Mucosa of descending colon (tissue), 3 donors: Measurements from ENCODE around the gene EPHA6. TPM values are rescaled to one million over a fixed set of nuclear protein-coding genes. Genes with fewer than 3 reads are reported as not detected.

Experiments
- ATAC-seq: fragments of 200-7000 bp; cut with Tn5 transposase; one replicate; pipeline ENCODE4 v1.9.1; 2020; ENCODE audit warnings: mild to moderate bottlenecking, moderate library complexity
- DNase-seq, 3 donors: peaks; one replicate each; pipeline ENCODE4 v3.0.0-alpha.2; 2020
- H3K36me3 ChIP-seq: fragments of 200-600 bp; one replicate; pipeline ENCODE4 v1.8.0; 2021; ENCODE audit warnings: low read depth, mild to moderate bottlenecking
- H3K4me1 ChIP-seq: fragments of 200-600 bp; one replicate; pipeline ENCODE4 v1.8.0; 2021; ENCODE audit warnings: low read depth, mild to moderate bottlenecking
- H3K4me3 ChIP-seq: fragments of 200-600 bp; one replicate; pipeline ENCODE4 v1.8.0; 2021; ENCODE audit warnings: mild to moderate bottlenecking
- H3K9me3 ChIP-seq: fragments of 200-600 bp; one replicate; pipeline ENCODE4 v1.8.0; 2021; ENCODE audit warnings: mild to moderate bottlenecking
- intact Hi-C, 2 donors: fragments of 100-400 bp; cut with DNase I in 1 of 2; cut with micrococcal nuclease in 1 of 2; formaldehyde crosslinking; loops; one replicate each; pipeline versions ENCODE4 v1.11.0 to v1.11.1; 2022; cut with DNase I, micrococcal nuclease
- total RNA-seq, 3 donors: library from RNA; stranded (reverse); fragmentation: NEBNext Ultra II Directional in 2 of 3; extraction: Animal tissue kit (Norgen Biotek cat#: 25700) in 2 of 3; gene quantifications; one replicate each; pipeline versions ENCODE4 v1.2.1 to v1.2.4, GENCODE V29; 2021 to 2023
- TF ChIP-seq, protein P1 (sequence below): fragments of 200-600 bp; IDR thresholded peaks from one replicate; pipeline ENCODE4 v1.8.0; 2022; ENCODE audit warnings: antibody characterized with exemption, mild to moderate bottlenecking
- donor health status: DM: no; HTN: no; CAD: no; lungs with moderate emphysema.
- donor health status: DM: no; HTN: no; CAD: no.
- donor health status: DM: no; HTN: yes; CAD: no.

Gene EPHA6
- total RNA-seq, 3 donors from 2014 or later: 0.55 to 24.8 (median 1.5) TPM

DNA sequence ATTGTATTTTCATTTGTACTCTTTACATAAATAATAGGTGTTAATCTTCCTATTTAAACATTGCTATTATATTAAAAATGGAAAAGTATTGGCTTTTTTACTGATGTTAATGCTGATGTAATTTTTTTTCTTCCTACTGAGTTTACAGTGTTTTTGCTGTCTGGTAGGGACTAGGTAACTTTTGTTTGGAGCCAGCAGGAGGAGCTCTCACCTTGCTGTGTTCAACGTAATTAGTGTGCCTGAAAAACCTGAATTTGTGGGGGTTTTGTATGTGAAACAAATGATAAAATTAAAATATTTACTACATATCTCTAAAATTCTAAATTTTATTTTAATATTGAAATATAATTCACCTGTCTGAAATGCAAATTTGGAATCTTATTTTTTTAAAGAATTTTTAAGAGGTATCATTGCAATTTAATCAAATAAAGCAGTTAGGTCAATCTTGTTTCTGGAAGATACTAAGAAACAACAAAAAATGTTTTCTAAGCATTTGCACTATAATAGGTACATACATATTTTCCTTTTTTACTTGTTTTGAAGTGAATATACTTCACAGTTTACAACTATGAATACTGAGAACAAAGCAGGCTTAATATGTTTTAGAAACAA is 48.8 kb downstream of the EPHA6 start:
- intact Hi-C loops: loop anchor here in 1 of 2 donors (10.0 kb wide), 1 partner anchor 852 kb away; no protein-coding TSS in a partner anchor
- DNase-seq (peak in 1 of 3 donors; percentile 40), ATAC-seq (no peak)
- no peaks in the 10 kb centered on the region for H3K9me3 ChIP-seq
- TF ChIP-seq, protein P1, sequence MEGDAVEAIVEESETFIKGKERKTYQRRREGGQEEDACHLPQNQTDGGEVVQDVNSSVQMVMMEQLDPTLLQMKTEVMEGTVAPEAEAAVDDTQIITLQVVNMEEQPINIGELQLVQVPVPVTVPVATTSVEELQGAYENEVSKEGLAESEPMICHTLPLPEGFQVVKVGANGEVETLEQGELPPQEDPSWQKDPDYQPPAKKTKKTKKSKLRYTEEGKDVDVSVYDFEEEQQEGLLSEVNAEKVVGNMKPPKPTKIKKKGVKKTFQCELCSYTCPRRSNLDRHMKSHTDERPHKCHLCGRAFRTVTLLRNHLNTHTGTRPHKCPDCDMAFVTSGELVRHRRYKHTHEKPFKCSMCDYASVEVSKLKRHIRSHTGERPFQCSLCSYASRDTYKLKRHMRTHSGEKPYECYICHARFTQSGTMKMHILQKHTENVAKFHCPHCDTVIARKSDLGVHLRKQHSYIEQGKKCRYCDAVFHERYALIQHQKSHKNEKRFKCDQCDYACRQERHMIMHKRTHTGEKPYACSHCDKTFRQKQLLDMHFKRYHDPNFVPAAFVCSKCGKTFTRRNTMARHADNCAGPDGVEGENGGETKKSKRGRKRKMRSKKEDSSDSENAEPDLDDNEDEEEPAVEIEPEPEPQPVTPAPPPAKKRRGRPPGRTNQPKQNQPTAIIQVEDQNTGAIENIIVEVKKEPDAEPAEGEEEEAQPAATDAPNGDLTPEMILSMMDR: no peak
- no peaks in the 10 kb centered on the region for H3K4me1 ChIP-seq
- H3K36me3 ChIP-seq: no peaks in the 10 kb centered on the region
- no peak overlapping the region for H3K4me3 ChIP-seq

DNA sequence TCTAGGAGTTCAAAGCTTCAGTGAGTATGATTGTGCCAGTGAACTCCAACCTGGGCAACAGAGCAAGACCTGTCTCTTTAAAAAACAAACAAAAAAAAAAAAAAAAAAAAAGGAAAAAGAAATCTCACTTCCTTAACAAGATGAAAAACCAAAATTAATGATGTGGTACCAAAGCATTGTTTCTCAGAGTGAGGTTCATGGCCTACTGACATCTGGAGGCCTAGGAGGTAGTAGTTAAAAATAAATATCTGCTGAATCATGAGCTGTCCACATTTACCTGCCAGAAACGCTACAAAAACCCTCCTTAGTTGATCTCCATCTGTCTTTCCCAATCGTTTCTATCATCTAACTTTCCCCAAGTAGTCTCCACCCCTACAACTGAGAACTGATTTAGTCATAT is 51.2 kb downstream of the EPHA6 start:
- ATAC-seq (no peak), DNase-seq (no peak)
- intact Hi-C loops: loop anchor here in 1 of 2 donors (10.0 kb wide), 1 partner anchor 849 kb away; no protein-coding TSS in a partner anchor
- Histone ChIP-seq H3K36me3 (no peaks in the 10 kb centered on the region), H3K9me3 (no peaks in the 10 kb centered on the region), H3K4me3 (no peak overlapping the region), H3K4me1 (no peaks in the 10 kb centered on the region)
- TF ChIP-seq, protein P1: no peak

DNA sequence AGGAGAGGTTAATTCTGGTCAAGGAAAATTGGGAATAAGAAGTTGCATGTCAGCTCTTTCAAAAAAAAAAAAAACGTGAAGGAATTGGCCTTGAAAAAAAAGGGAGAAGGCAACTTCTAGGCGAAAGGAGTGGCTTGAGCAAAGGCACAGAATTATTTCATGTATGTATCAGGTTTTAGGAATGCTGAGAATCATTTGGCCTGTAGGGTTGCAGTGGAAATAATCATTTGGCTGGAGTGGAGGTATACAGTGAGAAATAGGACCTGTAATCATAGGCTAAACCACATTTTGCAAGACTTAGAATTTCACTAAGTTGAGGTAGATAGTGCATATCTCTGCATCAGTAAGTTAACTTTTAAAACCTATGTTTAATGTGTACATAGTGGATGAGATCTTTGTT is 54.9 kb downstream of the EPHA6 start:
- H3K9me3 ChIP-seq: no peaks in the 10 kb centered on the region
- no peak for ATAC-seq
- no peak overlapping the region for H3K4me3 ChIP-seq
- H3K36me3 ChIP-seq: no peaks in the 10 kb centered on the region
- TF ChIP-seq, protein P1: no peak
- no peaks in the 10 kb centered on the region for H3K4me1 ChIP-seq
- no peak for DNase-seq
- intact Hi-C loops: loop anchor here in 1 of 2 donors (10.0 kb wide), 1 partner anchor 845 kb away; no protein-coding TSS in a partner anchor

DNA sequence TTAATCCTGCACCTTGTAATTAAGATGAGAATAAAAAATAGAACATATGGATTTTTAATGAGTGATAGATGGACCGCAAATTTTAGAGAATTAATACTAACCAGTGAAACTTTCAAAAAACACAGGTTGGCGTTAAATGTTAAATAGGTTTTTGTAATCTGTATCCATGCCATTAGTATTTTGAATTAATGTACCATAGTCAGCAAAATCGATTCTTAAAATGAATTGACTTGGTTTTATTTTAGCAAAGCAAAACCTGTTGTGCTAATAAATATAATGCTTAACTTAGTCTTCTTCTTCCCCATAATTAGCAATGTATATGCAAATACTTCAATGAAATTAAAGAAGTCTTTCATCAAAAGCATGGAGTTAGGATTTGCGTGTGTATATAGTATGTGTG is 63.1 kb downstream of the EPHA6 start:
- Histone ChIP-seq H3K4me3 (no peak overlapping the region), H3K9me3 (no peaks in the 10 kb centered on the region), H3K36me3 (no peaks in the 10 kb centered on the region), H3K4me1 (no peaks in the 10 kb centered on the region)
- DNase-seq (no peak), ATAC-seq (no peak)
- intact Hi-C loops: no loop called here
- TF ChIP-seq, protein P1: no peak

DNA sequence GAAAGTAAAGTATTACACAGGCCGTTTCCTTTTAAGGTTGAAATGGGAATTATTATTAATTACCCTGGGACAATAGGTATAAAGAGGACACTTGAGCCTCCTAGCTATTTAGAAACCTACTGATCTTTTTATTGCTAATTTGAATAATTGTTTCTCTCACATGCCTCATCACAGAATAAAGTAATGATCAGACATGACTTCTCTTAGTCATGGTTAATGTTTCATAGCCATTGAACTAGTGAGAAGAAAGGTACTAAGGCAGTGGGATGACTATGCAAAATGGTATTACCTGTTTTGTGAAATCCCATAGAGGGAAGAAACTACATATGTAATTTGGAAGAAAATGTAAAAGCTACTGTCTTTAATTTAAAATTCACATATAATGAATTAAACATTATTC is 85.6 kb downstream of the EPHA6 start:
- Histone ChIP-seq H3K4me3 (no peak overlapping the region), H3K36me3 (no peaks in the 10 kb centered on the region), H3K4me1 (no peaks in the 10 kb centered on the region), H3K9me3 (no peaks in the 10 kb centered on the region)
- ATAC-seq: no peak
- intact Hi-C loops: no loop called here
- TF ChIP-seq, protein P1: no peak
- no peak for DNase-seq
